ENCODE measurements around the gene TNFRSF18. TPM values are rescaled to one million over a fixed set of nuclear protein-coding genes. Genes with fewer than 3 reads are reported as not detected.

The TNFRSF18 gene
- total RNA-seq, 2 experiments from 2014 or later = not detected

GRCh38 chr1:1200876-1201810, 5.2 kb downstream of the TNFRSF18 start:
- H3K4me2 ChIP-seq (ENCODE audit: low read length) = no peak overlapping the region
- ChIA-PET POLR2A (no interaction called here), CTCF (ENCODE audit: unreplicated experiment) (no interaction called here)
- no TSS peak for BruUV-seq (replicated peaks)
- no peaks in the 10 kb centered on the region for H3K9me3 ChIP-seq (ENCODE audit: low read length)
- H3K4me1 ChIP-seq (ENCODE audit: insufficient read depth, low read length, poor library complexity, severe bottlenecking) = no peaks in the 10 kb centered on the region
- H3K9me2 ChIP-seq (ENCODE audit: insufficient read depth, low read length) = no peaks in the 10 kb centered on the region
- no peaks in the 10 kb centered on the region for H3K36me3 ChIP-seq (ENCODE audit: insufficient read depth, low read length)
- no peak overlapping the region for H3K27ac ChIP-seq (ENCODE audit: low read depth, low read length, poor library complexity, severe bottlenecking)
- DNase-seq (ENCODE audit: low spot score) = no peak
- intact Hi-C loops (cut with micrococcal nuclease; ENCODE audit: unreplicated experiment) = no loop called here
- TF ChIP-seq CTCF (conservative IDR thresholded peaks at IDR 0.05; ENCODE audit: low read length) = no peak
- no peak for TF ChIP-seq EZH2phosphoT487 (IDR thresholded peaks at IDR 0.05; ENCODE audit: borderline replicate concordance, low read depth, low read length)
- H3K4me3 ChIP-seq (ENCODE audit: low read depth, low read length, poor library complexity, severe bottlenecking) = no peak overlapping the region
- no peaks in the 10 kb centered on the region for H3K79me2 ChIP-seq (ENCODE audit: insufficient read depth, low read depth, low read length)
- H2AFZ ChIP-seq (ENCODE audit: low read length) = no peak overlapping the region
- H4K20me1 ChIP-seq (ENCODE audit: insufficient read depth, low read length) = no peaks in the 10 kb centered on the region

- Histone ChIP-seq H3K4me1 (ENCODE audit: insufficient read depth, low read length, poor library complexity, severe bottlenecking) (no peaks in the 10 kb centered on the region), H4K20me1 (ENCODE audit: insufficient read depth, low read length) (no peaks in the 10 kb centered on the region), H3K4me3 (ENCODE audit: low read depth, low read length, poor library complexity, severe bottlenecking) (no peak overlapping the region), H3K4me2 (ENCODE audit: low read length) (no peak overlapping the region), H3K36me3 (ENCODE audit: insufficient read depth, low read length) (no peaks in the 10 kb centered on the region), H3K9me3 (ENCODE audit: low read length) (no peaks in the 10 kb centered on the region), H2AFZ (ENCODE audit: low read length) (no peak overlapping the region), H3K9me2 (ENCODE audit: insufficient read depth, low read length) (no peaks in the 10 kb centered on the region), H3K27ac (ENCODE audit: low read depth, low read length, poor library complexity, severe bottlenecking) (no peak overlapping the region), H3K79me2 (ENCODE audit: insufficient read depth, low read depth, low read length) (no peaks in the 10 kb centered on the region)
- intact Hi-C loops (cut with micrococcal nuclease; ENCODE audit: unreplicated experiment) = no loop called here
- TF ChIP-seq CTCF (conservative IDR thresholded peaks at IDR 0.05; ENCODE audit: low read length) (no peak), EZH2phosphoT487 (IDR thresholded peaks at IDR 0.05; ENCODE audit: borderline replicate concordance, low read depth, low read length) (no peak)
- no TSS peak for BruUV-seq (replicated peaks)
- POLR2A ChIA-PET = no interaction called here
- no peak for DNase-seq (ENCODE audit: low spot score)
- CTCF ChIA-PET (ENCODE audit: unreplicated experiment) = no interaction called here
Observed at GRCh38 chr1:1199961-1200875, 6.2 kb downstream of the TNFRSF18 start.

Measured in OCI-LY7 (cell line).